Osteoblast (primary cell): ENCODE data around the gene VPS13D. TPM values are rescaled to one million over a fixed set of nuclear protein-coding genes. Genes with fewer than 3 reads are reported as not detected.

Experiments
- DNase-seq: peaks from one replicate; pipeline ENCODE4 v3.0.0; 2011; ENCODE audit warnings: low spot score, mixed read lengths; ENCODE audit not compliant: insufficient read length; ENCODE audit errors: missing footprints
- H2AFZ ChIP-seq: 2 replicates; pipeline ENCODE4 v1.6.0; 2011; ENCODE audit warnings: mild to moderate bottlenecking, low read length
- H3K27ac ChIP-seq: 2 replicates; pipeline ENCODE4 v1.5.1; 2011; ENCODE audit warnings: mild to moderate bottlenecking, low read depth, low read length, moderate library complexity
- H3K27me3 ChIP-seq: 2 replicates; pipeline ENCODE4 v1.6.0; 2012; ENCODE audit warnings: mild to moderate bottlenecking, control low read depth, inconsistent platforms, low read length, moderate library complexity; ENCODE audit not compliant: insufficient read depth
- H3K36me3 ChIP-seq: 2 replicates; pipeline ENCODE4 v1.5.1; 2011; ENCODE audit warnings: mild to moderate bottlenecking, low read length, control low read depth, moderate library complexity; ENCODE audit not compliant: insufficient read depth
- H3K4me1 ChIP-seq: 2 replicates; pipeline ENCODE4 v1.5.1; 2011; ENCODE audit warnings: mild to moderate bottlenecking, low read length, control low read depth, moderate library complexity; ENCODE audit not compliant: insufficient read depth
- H3K4me2 ChIP-seq: 2 replicates; pipeline ENCODE4 v1.6.0; 2011; ENCODE audit warnings: mild to moderate bottlenecking, low read length; ENCODE audit not compliant: insufficient read depth
- H3K4me3 ChIP-seq: fragments of 200-600 bp; sonication (generic); 3 replicates; pipeline ENCODE4 v1.5.1; 2012; ENCODE audit warnings: mild to moderate bottlenecking, low read length, inconsistent platforms; ENCODE audit not compliant: insufficient read depth
- H3K79me2 ChIP-seq: 2 replicates; pipeline ENCODE4 v1.6.0; 2012; ENCODE audit warnings: mild to moderate bottlenecking, low read length, control low read depth, inconsistent platforms; ENCODE audit not compliant: insufficient read depth
- H3K9me3 ChIP-seq: 2 replicates; pipeline ENCODE4 v1.5.1; 2011; ENCODE audit warnings: low read depth, low read length, control low read depth
- H4K20me1 ChIP-seq: 2 replicates; pipeline ENCODE4 v1.6.0; 2012; ENCODE audit warnings: mild to moderate bottlenecking, low read length, control low read depth; ENCODE audit not compliant: insufficient read depth
- CTCF ChIP-seq: IDR thresholded peaks from 2 replicates; pipeline ENCODE4 v1.5.1; 2011; ENCODE audit warnings: mild to moderate bottlenecking, low read depth, low read length, moderate library complexity; ENCODE audit errors: extremely low read depth
- small RNA-seq: library from RNA; depleted of rRNA; stranded (forward); fragments of <200 nt; gene quantifications from one replicate; pipeline ENCODE3, GENCODE V24; 2012
- total RNA-seq: library from RNA; depleted of rRNA; stranded (reverse); fragments of >200 nt; gene quantifications from 2 replicates; pipeline ENCODE4 v1.2.3, GENCODE V29; 2012

Gene VPS13D
- total RNA-seq, 1 donor, result 48.5 TPM

GRCh38 chr1:12556957-12557935, 327.4 kb downstream of the VPS13D start:
- Histone ChIP-seq H3K4me3 (peak overlapping the region; percentile 20), H3K4me1 (peaks cover 21% of the 10 kb centered on the region), H3K4me2 (peak overlapping the region; percentile 44), H3K36me3 (no peaks in the 10 kb centered on the region), H3K27ac (peak overlapping the region; percentile 94), H2AFZ (peak overlapping the region; percentile 61), H3K9me3 (no peaks in the 10 kb centered on the region), H3K27me3 (no peaks in the 10 kb centered on the region), H4K20me1 (no peaks in the 10 kb centered on the region), H3K79me2 (no peaks in the 10 kb centered on the region)
- peak; percentile 76 for DNase-seq
- no peak for TF ChIP-seq CTCF

GRCh38 chr1:12561121-12561520, 331.3 kb downstream of the VPS13D start:
- no peak overlapping the region for H3K27ac ChIP-seq
- DNase-seq, result no peak
- no peak overlapping the region for H2AFZ ChIP-seq
- H3K4me1 ChIP-seq, result peaks cover 16% of the 10 kb centered on the region
- H3K36me3 ChIP-seq, result no peaks in the 10 kb centered on the region
- H3K4me3 ChIP-seq, result no peak overlapping the region
- H3K4me2 ChIP-seq, result no peak overlapping the region
- no peak for TF ChIP-seq CTCF
- H3K9me3 ChIP-seq, result peaks cover 11% of the 10 kb centered on the region
- H4K20me1 ChIP-seq, result no peaks in the 10 kb centered on the region
- H3K79me2 ChIP-seq, result no peaks in the 10 kb centered on the region
- H3K27me3 ChIP-seq, result no peaks in the 10 kb centered on the region

Small RNA genes lying within 50 kb of the gene (small RNA-seq; reads per million reads assigned to genes)
- gene MIR4632, result not detected
- not detected for gene RF00156
- not detected for gene SNORA59A

Other genes starting within 250 kb of the VPS13D start
- 46.0 and 51.0 TPM in 2 replicates for gene MFN2, start 249.6 kb upstream of the VPS13D start, total RNA-seq
- 24.2 and 26.4 TPM in 2 replicates for gene MIIP, start 210.5 kb upstream of the VPS13D start, total RNA-seq
- gene TNFRSF8, start 166.7 kb upstream of the VPS13D start, total RNA-seq, result under 0.01 and 0.29 TPM in 2 replicates
- gene TNFRSF1B, start 63.0 kb upstream of the VPS13D start, total RNA-seq, result 11.2 and 12.7 TPM in 2 replicates